Stimulated activated naive CD8-positive, alpha-beta T cell treated with anti-CD3 and anti-CD28 coated beads, Interleukin-15, amount 100 ng/mL, for 72 hours (primary cell): Measurements from ENCODE around the gene LILRB4.
"Not testable (repeated sequence)": the region's sequence is repeated elsewhere in the genome, so short reads cannot be mapped to it uniquely, and the experiment has no call there.

ENCODE experiments used
- ATAC-seq: fragments of 150-1000 bp; cut with Tn5 transposase; 2 replicates; pipeline ENCODE4 v1.10.0; 2021; ENCODE audit warnings: mild to moderate bottlenecking, moderate library complexity
- DNase-seq, 2 donors: peaks; one replicate each; pipeline ENCODE4 v3.0.0; 2021 to 2022
- H3K27ac Mint-ChIP-seq, 2 donors: one replicate each; pipeline ENCODE4 v1.8.0; 2022; ENCODE audit warnings: mild to moderate bottlenecking in 2 of 2, mixed read lengths in 2 of 2, moderate library complexity in 2 of 2
- H3K27me3 Mint-ChIP-seq: one replicate; pipeline ENCODE4 v1.8.0; 2022; ENCODE audit warnings: mixed read lengths
- H3K4me1 Mint-ChIP-seq: one replicate; pipeline ENCODE4 v1.8.0; 2022; ENCODE audit warnings: mild to moderate bottlenecking, mixed read lengths
- H3K4me3 Mint-ChIP-seq, 2 donors: one replicate each; pipeline ENCODE4 v1.8.0; 2022; ENCODE audit warnings: mild to moderate bottlenecking in 2 of 2, mixed read lengths in 2 of 2, moderate library complexity in 1 of 2
- H3K9me3 Mint-ChIP-seq, 2 donors: one replicate each; pipeline ENCODE4 v1.8.0; 2022; ENCODE audit warnings: mixed read lengths in 2 of 2

The LILRB4 gene

GRCh38 chr19:54667217-54667616 lies 4.4 kb downstream of the LILRB4 start:
- H3K4me1 Mint-ChIP-seq: no peaks in the 10 kb centered on the region
- no peak for ATAC-seq
- H3K4me3 Mint-ChIP-seq: no peak overlapping the region
- H3K9me3 Mint-ChIP-seq: peaks cover 10 to 23% of the 10 kb centered on the region in 2 donors
- H3K27me3 Mint-ChIP-seq: peaks cover 28% of the 10 kb centered on the region
- H3K27ac Mint-ChIP-seq: no peak overlapping the region
- DNase-seq: no peak

- DNase-seq: no peak
- H3K9me3 Mint-ChIP-seq: peaks cover 10 to 23% of the 10 kb centered on the region in 2 donors
- H3K4me3 Mint-ChIP-seq: no peak overlapping the region
- peaks cover 25% of the 10 kb centered on the region for H3K27me3 Mint-ChIP-seq
- ATAC-seq: no peak
- H3K4me1 Mint-ChIP-seq: no peaks in the 10 kb centered on the region
- H3K27ac Mint-ChIP-seq: no peak overlapping the region
Measured at GRCh38 chr19:54668353-54668752, 5.6 kb downstream of the LILRB4 start.

GRCh38 chr19:54670576-54671357 lies 8.0 kb downstream of the LILRB4 start:
- Mint-ChIP-seq H3K4me1 (no peaks in the 10 kb centered on the region), H3K9me3 (peaks cover 10 to 23% of the 10 kb centered on the region in 2 donors), H3K27ac (no peak overlapping the region), H3K4me3 (no peak overlapping the region), H3K27me3 (peaks cover 16% of the 10 kb centered on the region)
- ATAC-seq: no peak
- DNase-seq: no peak

- ATAC-seq: no peak
- H3K4me3 Mint-ChIP-seq: no peak overlapping the region
- H3K27me3 Mint-ChIP-seq: peaks cover 30% of the 10 kb centered on the region
Measured at GRCh38 chr19:54673222-54673621, 10.4 kb downstream of the LILRB4 start.

GRCh38 chr19:54674021-54674617 lies 11.3 kb downstream of the LILRB4 start:
- Mint-ChIP-seq H3K9me3 (peaks cover 0 to 4% of the 10 kb centered on the region in 2 donors), H3K4me3 (no peak overlapping the region), H3K27ac (no peak overlapping the region), H3K4me1 (no peaks in the 10 kb centered on the region), H3K27me3 (peaks cover 30% of the 10 kb centered on the region)
- no peak for ATAC-seq
- DNase-seq: peak in 1 of 2 donors; percentile 5

More at GRCh38 chr19:54673222-54673621, 10.4 kb downstream of the LILRB4 start:
- H3K9me3 Mint-ChIP-seq: peaks cover 5 to 6% of the 10 kb centered on the region in 2 donors
- DNase-seq: no peak
- no peak overlapping the region for H3K27ac Mint-ChIP-seq
- no peaks in the 10 kb centered on the region for H3K4me1 Mint-ChIP-seq

GRCh38 chr19:54676210-54676834 lies 13.5 kb downstream of the LILRB4 start:
- not testable (repeated sequence) for H3K27ac Mint-ChIP-seq, H3K4me3 Mint-ChIP-seq, H3K9me3 Mint-ChIP-seq, ATAC-seq, H3K4me1 Mint-ChIP-seq
- H3K27me3 Mint-ChIP-seq: peaks cover 25% of the 10 kb centered on the region
- DNase-seq: peak in 1 of 2 donors; percentile 3

GRCh38 chr19:54677217-54677616 lies 14.4 kb downstream of the LILRB4 start:
- no peak for DNase-seq
- peaks cover 25% of the 10 kb centered on the region for H3K27me3 Mint-ChIP-seq
- ATAC-seq: no peak
- H3K4me3 Mint-ChIP-seq: no peak overlapping the region
- no peaks in the 10 kb centered on the region for H3K9me3 Mint-ChIP-seq
- H3K27ac Mint-ChIP-seq: no peak overlapping the region
- H3K4me1 Mint-ChIP-seq: no peaks in the 10 kb centered on the region

GRCh38 chr19:54681596-54681995 lies 18.8 kb downstream of the LILRB4 start:
- H3K27ac Mint-ChIP-seq, H3K9me3 Mint-ChIP-seq, H3K4me3 Mint-ChIP-seq: not testable (repeated sequence)

GRCh38 chr19:54682306-54682856 lies 19.6 kb downstream of the LILRB4 start:
- Mint-ChIP-seq H3K27ac (no peak overlapping the region), H3K4me1 (no peaks in the 10 kb centered on the region), H3K4me3 (no peak overlapping the region), H3K9me3 (no peaks in the 10 kb centered on the region), H3K27me3 (peaks cover 35% of the 10 kb centered on the region)
- DNase-seq (no peak), ATAC-seq (no peak)

More at GRCh38 chr19:54681596-54681995, 18.8 kb downstream of the LILRB4 start:
- H3K4me1 Mint-ChIP-seq, ATAC-seq, DNase-seq: not testable (repeated sequence)
- H3K27me3 Mint-ChIP-seq: peaks cover 43% of the 10 kb centered on the region

- Mint-ChIP-seq H3K27me3 (peaks cover 31% of the 10 kb centered on the region), H3K4me1 (no peaks in the 10 kb centered on the region), H3K27ac (no peak overlapping the region), H3K4me3 (no peak overlapping the region), H3K9me3 (no peaks in the 10 kb centered on the region)
- DNase-seq (no peak), ATAC-seq (no peak)
Measured at GRCh38 chr19:54684527-54684926, 21.7 kb downstream of the LILRB4 start.

GRCh38 chr19:54691582-54692297 lies 29.0 kb downstream of the LILRB4 start:
- ATAC-seq: no peak
- DNase-seq: no peak
- Mint-ChIP-seq H3K4me3 (no peak overlapping the region), H3K9me3 (peaks cover 0 to 13% of the 10 kb centered on the region in 2 donors), H3K4me1 (no peaks in the 10 kb centered on the region), H3K27ac (no peak overlapping the region), H3K27me3 (peaks cover 32% of the 10 kb centered on the region)

- H3K27ac Mint-ChIP-seq: no peak overlapping the region
- H3K27me3 Mint-ChIP-seq: peaks cover 32% of the 10 kb centered on the region
Measured at GRCh38 chr19:54692298-54692615, 29.5 kb downstream of the LILRB4 start.

GRCh38 chr19:54694648-54695047 lies 31.9 kb downstream of the LILRB4 start:
- H3K27me3 Mint-ChIP-seq: peaks cover 52% of the 10 kb centered on the region
- H3K27ac Mint-ChIP-seq: no peak overlapping the region
- no peak overlapping the region for H3K4me3 Mint-ChIP-seq
- no peaks in the 10 kb centered on the region for H3K4me1 Mint-ChIP-seq
- no peak for ATAC-seq
- H3K9me3 Mint-ChIP-seq: peaks cover 0 to 13% of the 10 kb centered on the region in 2 donors
- no peak for DNase-seq

More at GRCh38 chr19:54692298-54692615, 29.5 kb downstream of the LILRB4 start:
- Mint-ChIP-seq H3K9me3 (peaks cover 0 to 13% of the 10 kb centered on the region in 2 donors), H3K4me1 (no peaks in the 10 kb centered on the region), H3K4me3 (no peak overlapping the region)
- ATAC-seq (no peak), DNase-seq (no peak)

- no peak overlapping the region for H3K27ac Mint-ChIP-seq
- peaks cover 0 to 13% of the 10 kb centered on the region in 2 donors for H3K9me3 Mint-ChIP-seq
- DNase-seq (no peak), ATAC-seq (no peak)
- no peak overlapping the region for H3K4me3 Mint-ChIP-seq
- peaks cover 57% of the 10 kb centered on the region for H3K27me3 Mint-ChIP-seq
- no peaks in the 10 kb centered on the region for H3K4me1 Mint-ChIP-seq
Measured at GRCh38 chr19:54696117-54696548, 33.3 kb downstream of the LILRB4 start.

GRCh38 chr19:54696766-54697165 lies 34.0 kb downstream of the LILRB4 start:
- ATAC-seq: no peak
- H3K27me3 Mint-ChIP-seq: peaks cover 51% of the 10 kb centered on the region
- no peak for DNase-seq
- peak overlapping the region in 1 of 2 donors; percentile 74 for H3K27ac Mint-ChIP-seq
- no peaks in the 10 kb centered on the region for H3K4me1 Mint-ChIP-seq
- peaks cover 0 to 8% of the 10 kb centered on the region in 2 donors for H3K9me3 Mint-ChIP-seq
- H3K4me3 Mint-ChIP-seq: no peak overlapping the region
